ENCODE results near the gene P4HA2. TPM values are rescaled to one million over a fixed set of nuclear protein-coding genes. Genes with fewer than 3 reads are reported as not detected.

The P4HA2 gene
- total and polyA plus RNA-seq, 2 of the 8 experiments (the other 6 are each of a cell fraction or from before 2014, with no cell fraction given) = 7.4 to 9.3 TPM

GRCh38 chr5:132263548-132264261, 36.1 kb upstream of the P4HA2 start:
- Histone ChIP-seq H3K14ac (ENCODE audit: insufficient read length) (no peak overlapping the region), H2BK5ac (ENCODE audit: low read depth, low read length) (no peak overlapping the region), H2AK5ac (ENCODE audit: low read depth, low read length) (no peak overlapping the region), H3K23me2 (ENCODE audit: low read depth, low read length) (no peaks in the 10 kb centered on the region), H2BK12ac (ENCODE audit: low read depth, low read length) (no peak overlapping the region), H3K4me1 (replicated peaks in 1 of 4; ENCODE audit: control insufficient read depth in 3 of 4, insufficient read depth in 4 of 4, low read length in 3 of 4) (peaks cover 0 to 7% (median 0%) of the 10 kb centered on the region in 4 experiments; a peak in 1 of 7 replicates), H3K4ac (replicated peaks; ENCODE audit: insufficient read length, low read depth, low read length) (no peak overlapping the region), H3K56ac (replicated peaks; ENCODE audit: insufficient read length, low read depth, low read length) (no peak overlapping the region), H2BK15ac (ENCODE audit: low read length) (no peak overlapping the region), H4K8ac (ENCODE audit: extremely low read depth, insufficient read depth, low read length) (0 out of 2 replicates have a peak overlapping the region, but pooled peaks have one; percentile 2), H3K9me3 (ENCODE audit: insufficient read depth in 2 of 2, low read depth in 1 of 2, low read length in 1 of 2) (no peaks in the 10 kb centered on the region), H2BK120ac (replicated peaks; ENCODE audit: low read depth, low read length) (no peak overlapping the region), H3K9ac (replicated peaks in 1 of 4; ENCODE audit: extremely low read depth in 1 of 4, low read depth in 3 of 4, low read length in 3 of 4) (no peak overlapping the region), H2AFZ (ENCODE audit: low read length) (no peak overlapping the region), H3K18ac (ENCODE audit: extremely low read depth, low read length) (no peak overlapping the region), H4K91ac (replicated peaks; ENCODE audit: insufficient read length, low read length) (no peak overlapping the region), H3K36me3 (ENCODE audit: control insufficient read depth in 2 of 4, insufficient read depth in 4 of 4, low read length in 3 of 4) (no peaks in the 10 kb centered on the region), H3K79me1 (ENCODE audit: low read depth, low read length) (no peaks in the 10 kb centered on the region; the same call in 1 of the 2 replicates), H3K4me2 (ENCODE audit: insufficient read depth in 1 of 2, low read depth in 2 of 2, low read length in 2 of 2) (no peak overlapping the region), H3K27me3 (replicated peaks in 1 of 4; ENCODE audit: control insufficient read depth in 3 of 4, extremely low read depth in 1 of 4, insufficient read depth in 3 of 4, low read length in 3 of 4) (no peaks in the 10 kb centered on the region; a peak in 2 of 7 replicates), H2BK20ac (ENCODE audit: low read length) (no peak overlapping the region), H3K4me3 (ENCODE audit: extremely low read depth in 1 of 4, insufficient read depth in 2 of 4, low read depth in 3 of 4, low read length in 4 of 4) (no peak overlapping the region), H4K5ac (ENCODE audit: insufficient read length, low read depth, low read length) (no peak overlapping the region), H3K79me2 (ENCODE audit: control insufficient read depth in 1 of 2, insufficient read depth in 2 of 2, low read length in 2 of 2) (no peaks in the 10 kb centered on the region), H4K20me1 (replicated peaks in 1 of 2; ENCODE audit: control insufficient read depth in 1 of 2, insufficient read depth in 2 of 2, low read length in 2 of 2) (no peaks in the 10 kb centered on the region), H3K23ac (ENCODE audit: insufficient read length) (no peak overlapping the region), H3K27ac (ENCODE audit: low read depth, low read length) (no peak overlapping the region)
- FAIRE-seq = no peak
- 77% methylated on average over 7 of the region's 7 CpGs; no CpG with 5 or more reads in 1 of the 2 experiments for WGBS, 2 experiments (ENCODE audit: extremely low coverage in 1 of 2, insufficient coverage in 1 of 2, insufficient read length in 1 of 2, insufficient replicate concordance in 2 of 2, low coverage in 1 of 2, low lambda C conversion rate in 2 of 2, missing lambda C conversion rate in 1 of 2)
- ChIA-PET POLR2A (ENCODE audit: partially characterized antibody) (interaction anchor here (2.8 kb wide), 1 partner anchor 15 kb away, joined by 10 read pairs; no protein-coding TSS in a partner anchor), CTCF (ENCODE audit: partially characterized antibody) (interaction anchor here (0.9 to 5.1 kb wide), 12 partner anchors 8 to 237 kb away, joined by 3 to 54 read pairs (median 4); partner anchors contain the start of gene SLC22A4)
- DNase-seq (ENCODE audit: low read depth in 1 of 2, low spot score in 2 of 2) = peak in 1 of 2 experiments; percentile 20
- TF ChIP-seq JUN (IDR thresholded peaks at IDR 0.05; ENCODE audit: low read depth, low read length) (no peak), ATF3 (IDR thresholded peaks at IDR 0.05; ENCODE audit: insufficient read depth, low read depth, low read length) (no peak), E2F6 (IDR thresholded peaks at IDR 0.05) (no peak), EGR1 (IDR thresholded peaks at IDR 0.05; ENCODE audit: borderline replicate concordance, low read depth, low read length) (no peak), BRCA1 (IDR thresholded peaks at IDR 0.05; ENCODE audit: low read depth, low read length) (no peak), CREB1 (IDR thresholded peaks at IDR 0.05) (no peak), TBP (IDR thresholded peaks at IDR 0.05; ENCODE audit: low read depth, low read length) (no peak), SUZ12 (IDR thresholded peaks at IDR 0.05; ENCODE audit: low read length) (no peak), RFX5 (IDR thresholded peaks at IDR 0.05; ENCODE audit: borderline replicate concordance, low read depth, low read length) (no peak), SIX5 (IDR thresholded peaks at IDR 0.05; ENCODE audit: low read depth, low read length) (no peak), MAX (IDR thresholded peaks at IDR 0.05) (no peak), CHD2 (IDR thresholded peaks at IDR 0.05; ENCODE audit: low read length) (no peak)

Measured in H1 (cell line).